Osteocyte (in vitro differentiated cells): Measurements from ENCODE around the gene CFAP97D1. TPM values are rescaled to one million over a fixed set of nuclear protein-coding genes. Genes with fewer than 3 reads are reported as not detected.

ENCODE experiments used
- DNase-seq: peaks from one replicate; pipeline ENCODE4 v3.0.0; 2021; ENCODE audit warnings: mixed read lengths; ENCODE audit not compliant: unreplicated experiment; ENCODE audit errors: extremely low spot score
- H3K27ac Mint-ChIP-seq: one replicate; pipeline ENCODE4 v1.8.0; 2021; ENCODE audit warnings: mild to moderate bottlenecking, mixed read lengths; ENCODE audit not compliant: unreplicated experiment
- H3K27me3 Mint-ChIP-seq: one replicate; pipeline ENCODE4 v1.8.0; 2021; ENCODE audit warnings: mixed read lengths; ENCODE audit not compliant: unreplicated experiment
- H3K36me3 Mint-ChIP-seq: one replicate; pipeline ENCODE4 v1.8.0; 2021; ENCODE audit warnings: mixed read lengths; ENCODE audit not compliant: unreplicated experiment
- H3K4me1 Mint-ChIP-seq: one replicate; pipeline ENCODE4 v1.8.0; 2021; ENCODE audit warnings: mixed read lengths; ENCODE audit not compliant: unreplicated experiment
- H3K4me3 Mint-ChIP-seq: one replicate; pipeline ENCODE4 v1.8.0; 2021; ENCODE audit warnings: mild to moderate bottlenecking, moderate library complexity, mixed read lengths; ENCODE audit not compliant: unreplicated experiment
- H3K9me3 Mint-ChIP-seq: one replicate; pipeline ENCODE4 v1.8.0; 2021; ENCODE audit warnings: mixed read lengths; ENCODE audit not compliant: unreplicated experiment
- CTCF ChIP-seq: fragments of 200-600 bp; sonication (generic); IDR thresholded peaks from 2 replicates; pipeline ENCODE4 v1.5.0; 2021; ENCODE audit warnings: antibody characterized with exemption, mild to moderate bottlenecking, moderate library complexity
- total RNA-seq: library from RNA; stranded (reverse); gene quantifications from 2 replicates; pipeline ENCODE4 v1.2.1, GENCODE V29; 2021

The CFAP97D1 gene
- total RNA-seq, 1 donor from 2014 or later, result not detected

DNA sequence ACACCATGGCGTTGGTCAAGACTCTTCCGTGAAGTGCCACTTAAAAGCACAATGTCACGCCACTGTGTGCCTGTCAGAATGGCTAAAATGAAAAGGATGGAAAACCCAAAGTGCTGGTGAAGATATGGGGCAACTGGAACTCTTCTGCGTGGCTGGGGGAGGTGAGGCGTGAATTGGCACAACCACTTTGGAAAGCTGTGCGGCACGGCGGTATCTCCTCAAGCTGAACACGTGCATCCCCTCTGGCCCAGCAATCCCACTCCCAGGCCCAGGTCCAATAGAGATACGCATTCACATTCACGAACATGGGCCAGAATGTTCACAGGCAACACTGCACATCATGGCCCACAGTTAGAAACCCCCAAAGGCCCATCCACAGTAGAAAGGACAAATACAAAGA lies 10.4 kb upstream of the CFAP97D1 start:
- no peak for DNase-seq
- peaks cover 47% of the 10 kb centered on the region for H3K36me3 Mint-ChIP-seq
- no peak overlapping the region for H3K27ac Mint-ChIP-seq
- H3K4me1 Mint-ChIP-seq, result no peaks in the 10 kb centered on the region
- H3K9me3 Mint-ChIP-seq, result no peaks in the 10 kb centered on the region
- no peaks in the 10 kb centered on the region for H3K27me3 Mint-ChIP-seq
- no peak for TF ChIP-seq CTCF
- no peak overlapping the region for H3K4me3 Mint-ChIP-seq

GRCh38 chr17:43770957-43771356 lies 9.3 kb upstream of the CFAP97D1 start:
- no peak for DNase-seq
- Mint-ChIP-seq H3K27me3 (no peaks in the 10 kb centered on the region), H3K9me3 (no peaks in the 10 kb centered on the region), H3K27ac (no peak overlapping the region), H3K36me3 (peaks cover 47% of the 10 kb centered on the region), H3K4me3 (no peak overlapping the region), H3K4me1 (no peaks in the 10 kb centered on the region)
- no peak for TF ChIP-seq CTCF

DNA sequence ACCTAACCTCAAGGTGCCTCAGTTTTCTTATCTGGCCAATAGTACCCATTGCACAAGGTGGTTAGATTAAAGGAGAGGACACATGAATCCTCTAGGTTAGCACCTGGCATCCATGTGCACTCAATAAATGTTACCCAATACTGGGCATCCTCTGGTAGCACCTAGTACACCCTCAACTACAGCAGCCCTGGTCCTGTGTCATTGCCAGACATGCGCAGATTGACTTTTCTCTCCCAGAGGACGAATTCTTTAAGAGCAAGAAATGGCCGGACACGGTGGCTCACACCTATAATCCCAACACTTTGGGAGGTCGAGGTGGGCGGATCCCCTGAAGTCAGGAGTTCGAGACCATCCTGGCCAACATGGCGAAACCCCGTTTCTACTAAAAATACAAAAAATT lies 8.8 kb upstream of the CFAP97D1 start:
- no peak for DNase-seq
- Mint-ChIP-seq H3K36me3 (peaks cover 44% of the 10 kb centered on the region), H3K9me3 (no peaks in the 10 kb centered on the region), H3K27me3 (no peaks in the 10 kb centered on the region), H3K4me1 (no peaks in the 10 kb centered on the region), H3K27ac (no peak overlapping the region), H3K4me3 (no peak overlapping the region)
- TF ChIP-seq CTCF, result no peak

GRCh38 chr17:43772877-43773648 lies 7.2 kb upstream of the CFAP97D1 start:
- H3K36me3 Mint-ChIP-seq, result peaks cover 43% of the 10 kb centered on the region
- H3K9me3 Mint-ChIP-seq, result no peaks in the 10 kb centered on the region
- no peaks in the 10 kb centered on the region for H3K27me3 Mint-ChIP-seq
- no peak overlapping the region for H3K4me3 Mint-ChIP-seq
- no peak for TF ChIP-seq CTCF
- peaks cover 8% of the 10 kb centered on the region for H3K4me1 Mint-ChIP-seq
- H3K27ac Mint-ChIP-seq, result no peak overlapping the region
- no peak for DNase-seq

DNA sequence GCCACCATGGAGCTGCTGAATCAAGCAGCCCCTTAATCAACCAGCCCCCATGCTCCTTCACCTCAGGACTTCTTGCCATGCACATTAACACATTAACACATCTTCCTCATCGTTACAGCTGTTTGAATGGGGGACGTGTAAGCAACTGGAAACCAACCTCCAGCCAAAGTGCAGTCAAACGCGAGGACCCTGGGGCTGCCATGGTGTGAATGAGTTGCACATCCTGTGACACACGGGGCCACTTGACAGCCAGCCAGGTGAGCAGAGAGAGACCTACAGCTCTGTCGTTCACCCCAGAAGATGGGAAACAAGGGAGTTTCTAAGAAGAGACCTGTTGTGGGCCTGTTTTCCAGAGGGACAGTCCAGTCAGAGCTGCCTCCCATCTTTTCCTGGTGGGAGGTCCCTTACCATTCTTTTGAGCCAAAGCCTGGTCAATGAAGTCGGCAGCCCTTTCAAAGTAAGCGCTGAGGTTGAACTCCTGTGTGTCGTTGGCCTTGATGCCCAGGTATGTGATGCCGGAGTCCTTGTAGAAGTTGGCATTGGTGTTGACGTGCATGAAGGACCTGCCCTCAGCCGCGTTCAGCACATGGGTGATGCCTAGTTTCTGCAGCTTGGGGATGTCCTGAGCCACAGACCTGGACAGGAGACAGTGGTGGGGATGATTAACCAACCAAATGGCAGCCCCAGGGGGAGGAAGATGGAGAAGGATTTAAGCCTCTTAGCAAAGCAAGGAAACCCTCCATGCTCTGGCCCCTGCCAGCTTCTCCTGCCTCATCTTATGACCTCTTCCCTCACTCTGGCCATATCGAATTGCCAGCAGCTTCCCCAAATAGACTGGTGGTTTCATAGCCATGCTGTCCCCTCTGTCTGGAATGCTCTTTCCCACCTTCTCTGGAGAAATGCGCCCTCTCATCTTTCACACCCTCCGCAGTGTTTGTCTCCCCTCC lies 5.7 kb upstream of the CFAP97D1 start:
- H3K9me3 Mint-ChIP-seq, result no peaks in the 10 kb centered on the region
- H3K36me3 Mint-ChIP-seq, result peaks cover 33% of the 10 kb centered on the region
- H3K27me3 Mint-ChIP-seq, result no peaks in the 10 kb centered on the region
- no peak overlapping the region for H3K4me3 Mint-ChIP-seq
- peaks cover 12% of the 10 kb centered on the region for H3K4me1 Mint-ChIP-seq
- DNase-seq, result no peak
- TF ChIP-seq CTCF, result no peak
- H3K27ac Mint-ChIP-seq, result no peak overlapping the region
